ENCODE data around the gene AUTS2.

Gene AUTS2

GRCh38 chr7:70619659-70620058 lies 1021.4 kb downstream of the AUTS2 start:
- no peak overlapping the region for H3K4me3 ChIP-seq (ENCODE audit: low read depth, low read length)
- no peak for TF ChIP-seq CTCF (IDR thresholded peaks at IDR 0.05; ENCODE audit: control insufficient read depth, extremely low read depth, insufficient read depth)
- DNase-seq (ENCODE audit: low read depth): no peak

GRCh38 chr7:70620333-70621055 lies 1022.2 kb downstream of the AUTS2 start:
- H3K4me3 ChIP-seq (ENCODE audit: low read depth, low read length): no peak overlapping the region
- no peak for DNase-seq (ENCODE audit: low read depth)
- no peak for TF ChIP-seq CTCF (IDR thresholded peaks at IDR 0.05; ENCODE audit: control insufficient read depth, extremely low read depth, insufficient read depth)

- no peak for DNase-seq (ENCODE audit: low read depth)
- no peak overlapping the region for H3K4me3 ChIP-seq (ENCODE audit: low read depth, low read length)
- no peak for TF ChIP-seq CTCF (IDR thresholded peaks at IDR 0.05; ENCODE audit: control insufficient read depth, extremely low read depth, insufficient read depth)
These were observed 1023.8 kb downstream of the AUTS2 start for GRCh38 chr7:70621954-70622600.

- DNase-seq (ENCODE audit: low read depth): no peak
- H3K4me3 ChIP-seq (ENCODE audit: low read depth, low read length): no peak overlapping the region
- no peak for TF ChIP-seq CTCF (IDR thresholded peaks at IDR 0.05; ENCODE audit: control insufficient read depth, extremely low read depth, insufficient read depth)
These were observed 1024.7 kb downstream of the AUTS2 start for GRCh38 chr7:70622936-70623335.

- H3K4me3 ChIP-seq (ENCODE audit: low read depth, low read length): no peak overlapping the region
- DNase-seq (ENCODE audit: low read depth): no peak
- no peak for TF ChIP-seq CTCF (IDR thresholded peaks at IDR 0.05; ENCODE audit: control insufficient read depth, extremely low read depth, insufficient read depth)
These were observed 1026.3 kb downstream of the AUTS2 start for GRCh38 chr7:70624500-70625103.

GRCh38 chr7:70627461-70627860 lies 1029.2 kb downstream of the AUTS2 start:
- TF ChIP-seq CTCF (IDR thresholded peaks at IDR 0.05; ENCODE audit: control insufficient read depth, extremely low read depth, insufficient read depth): no peak
- DNase-seq (ENCODE audit: low read depth): no peak
- H3K4me3 ChIP-seq (ENCODE audit: low read depth, low read length): no peak overlapping the region

Measured in LNCaP clone FGC (cell line).